Activated T-helper 1 cell treated with anti-CD3 and anti-CD28 coated beads, Interleukin-12 subunit alpha, Interleukin-12 subunit beta, Interleukin-2, Interleukin-4 antibody, amounts not matched to agents 30 ng/mL and 10 ng/mL and 1 ng/mL, durations not matched to agents 14 hours and 24 hours and 36 hours (primary cell): ENCODE measurements around the gene RIPOR1. TPM values are rescaled to one million over a fixed set of nuclear protein-coding genes. Genes with fewer than 3 reads are reported as not detected.
A peak's percentile ranks its signal among the peaks of the same experiment; 100 is the strongest.

Source experiments
- DNase-seq: peaks from one replicate; pipeline ENCODE4 v3.0.0; 2021; ENCODE audit warnings: low spot score
- H3K27ac Mint-ChIP-seq: one replicate; pipeline ENCODE4 v1.8.0; 2021; ENCODE audit warnings: mild to moderate bottlenecking, mixed read lengths
- H3K27me3 Mint-ChIP-seq: one replicate; pipeline ENCODE4 v1.8.0; 2022; ENCODE audit warnings: mild to moderate bottlenecking, moderate library complexity, mixed read lengths; ENCODE audit not compliant: insufficient read depth
- H3K36me3 Mint-ChIP-seq: one replicate; pipeline ENCODE4 v1.8.0; 2021; ENCODE audit warnings: low read depth, mixed read lengths
- H3K4me1 Mint-ChIP-seq: one replicate; pipeline ENCODE4 v1.8.0; 2021; ENCODE audit warnings: low read depth, mixed read lengths
- H3K4me3 Mint-ChIP-seq: one replicate; pipeline ENCODE4 v1.8.0; 2021; ENCODE audit warnings: mild to moderate bottlenecking, moderate library complexity, mixed read lengths
- H3K9me3 Mint-ChIP-seq: one replicate; pipeline ENCODE4 v1.8.0; 2021; ENCODE audit warnings: mixed read lengths
- intact Hi-C: fragments of 100-400 bp; cut with micrococcal nuclease; formaldehyde crosslinking; loops from one replicate; pipeline ENCODE4 v1.15.1; 2024
- total RNA-seq: library from RNA; stranded (reverse); gene quantifications from 2 replicates; pipeline ENCODE4 v1.2.3, GENCODE V29; 2022

RIPOR1 gene
- total RNA-seq, 1 donor from 2014 or later: 27.1 TPM

DNA sequence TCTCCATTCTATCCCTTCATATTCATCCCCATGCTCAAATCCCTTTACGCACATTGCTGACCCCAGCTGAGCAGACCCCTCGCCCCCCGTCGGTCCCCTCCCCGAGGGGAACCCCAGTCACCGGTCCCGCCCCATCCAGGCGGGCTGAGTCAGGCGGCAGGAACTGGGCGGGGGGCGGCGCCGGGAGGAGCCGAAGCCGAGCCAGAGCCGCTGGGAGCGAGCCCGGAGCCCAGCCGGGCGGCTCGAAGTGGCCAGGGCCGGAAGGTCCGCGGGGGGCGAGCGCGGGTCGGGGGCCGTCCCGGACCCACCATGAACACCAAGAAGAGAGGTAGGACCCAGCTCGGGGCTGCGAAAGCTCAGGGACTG lies 8.6 kb downstream of the RIPOR1 start:
- peaks cover 19% of the 10 kb centered on the region for H3K27me3 Mint-ChIP-seq
- peak overlapping the region; percentile 83 for H3K4me3 Mint-ChIP-seq
- H3K27ac Mint-ChIP-seq: peak overlapping the region; percentile 49
- intact Hi-C loops: loop anchor here (1.0 kb wide), 2 partner anchors 9 to 16 kb away; partner anchors contain the start of gene RIPOR1
- peak; percentile 52 for DNase-seq
- H3K36me3 Mint-ChIP-seq: peaks cover 9% of the 10 kb centered on the region
- peaks cover 36% of the 10 kb centered on the region for H3K4me1 Mint-ChIP-seq
- H3K9me3 Mint-ChIP-seq: no peaks in the 10 kb centered on the region

DNA sequence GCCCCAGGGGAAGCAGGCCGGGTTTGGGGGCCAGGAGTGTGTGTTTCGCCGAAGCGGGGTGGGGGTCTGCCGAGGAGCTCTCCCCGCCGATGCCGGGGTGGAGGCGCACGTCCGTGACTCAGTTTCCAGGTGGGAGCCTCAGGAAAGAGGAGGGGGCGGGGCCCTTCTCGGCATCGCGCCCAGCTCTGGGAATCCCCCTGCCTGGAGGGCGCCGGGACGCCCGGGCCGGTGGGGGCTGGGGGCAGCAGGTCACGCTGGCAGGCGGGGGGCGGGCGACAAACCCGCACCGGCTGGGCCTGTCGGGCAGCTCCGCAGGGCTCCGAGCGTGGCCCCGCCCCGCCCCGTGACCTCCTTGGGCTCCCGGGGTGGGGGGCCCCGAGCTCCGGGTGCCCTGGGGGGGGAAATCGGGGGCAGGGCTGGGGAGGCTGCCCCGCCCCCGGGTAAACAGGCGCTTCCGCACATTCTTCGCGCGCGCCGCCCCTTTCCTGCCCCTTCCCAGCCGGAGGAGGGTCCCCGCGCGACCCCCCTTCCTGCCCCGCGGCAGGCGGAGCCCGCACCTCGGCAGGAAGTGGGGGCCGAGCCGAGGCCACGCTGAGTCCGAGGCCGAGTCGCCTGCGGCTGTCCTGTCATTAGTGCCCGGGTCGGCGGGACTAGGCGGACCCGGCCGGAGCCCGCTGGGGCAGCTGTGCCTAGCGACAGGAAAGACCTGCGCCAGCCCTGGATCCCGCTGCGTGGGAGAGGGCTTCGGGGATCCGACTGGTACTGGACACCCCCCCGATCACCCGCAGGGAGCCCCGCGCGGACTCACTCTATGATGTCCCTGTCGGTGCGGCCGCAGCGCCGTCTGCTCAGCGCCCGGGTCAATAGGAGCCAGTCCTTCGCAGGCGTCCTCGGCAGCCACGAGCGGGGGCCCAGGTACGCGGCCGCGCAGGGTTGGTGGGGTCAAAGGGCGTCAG lies 9.3 kb downstream of the RIPOR1 start:
- intact Hi-C loops: loop anchor here (1.0 kb wide), 2 partner anchors 10 to 17 kb away; partner anchors contain the start of gene RIPOR1
- Mint-ChIP-seq H3K9me3 (no peaks in the 10 kb centered on the region), H3K36me3 (peaks cover 13% of the 10 kb centered on the region), H3K4me1 (peaks cover 41% of the 10 kb centered on the region), H3K27me3 (peaks cover 19% of the 10 kb centered on the region), H3K4me3 (peak overlapping the region; percentile 83), H3K27ac (no peak overlapping the region)
- peak; percentile 59 for DNase-seq

DNA sequence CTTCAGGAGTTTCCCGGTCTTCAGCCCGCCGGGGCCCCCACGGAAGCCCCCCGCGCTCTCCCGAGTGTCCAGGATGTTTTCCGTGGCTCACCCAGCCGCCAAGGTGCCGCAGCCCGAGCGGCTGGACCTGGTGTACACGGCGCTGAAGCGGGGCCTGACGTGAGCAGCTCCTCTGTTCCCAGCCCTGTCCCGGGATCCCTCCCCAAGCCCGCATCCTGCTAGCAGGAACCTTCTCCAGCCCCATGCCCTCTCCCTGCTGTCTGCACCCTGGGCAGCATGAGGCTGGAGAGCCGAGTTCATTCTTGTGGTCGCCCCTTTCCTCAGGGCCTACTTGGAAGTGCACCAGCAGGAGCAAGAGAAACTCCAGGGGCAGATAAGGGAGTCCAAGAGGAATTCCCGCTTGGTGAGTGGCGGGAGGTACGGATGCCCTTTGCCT lies 10.1 kb downstream of the RIPOR1 start:
- peaks cover 13% of the 10 kb centered on the region for H3K36me3 Mint-ChIP-seq
- no peak overlapping the region for H3K27ac Mint-ChIP-seq
- intact Hi-C loops: no loop called here
- DNase-seq: no peak
- H3K4me3 Mint-ChIP-seq: peak overlapping the region; percentile 78
- H3K4me1 Mint-ChIP-seq: peaks cover 41% of the 10 kb centered on the region
- H3K9me3 Mint-ChIP-seq: no peaks in the 10 kb centered on the region
- peaks cover 14% of the 10 kb centered on the region for H3K27me3 Mint-ChIP-seq

DNA sequence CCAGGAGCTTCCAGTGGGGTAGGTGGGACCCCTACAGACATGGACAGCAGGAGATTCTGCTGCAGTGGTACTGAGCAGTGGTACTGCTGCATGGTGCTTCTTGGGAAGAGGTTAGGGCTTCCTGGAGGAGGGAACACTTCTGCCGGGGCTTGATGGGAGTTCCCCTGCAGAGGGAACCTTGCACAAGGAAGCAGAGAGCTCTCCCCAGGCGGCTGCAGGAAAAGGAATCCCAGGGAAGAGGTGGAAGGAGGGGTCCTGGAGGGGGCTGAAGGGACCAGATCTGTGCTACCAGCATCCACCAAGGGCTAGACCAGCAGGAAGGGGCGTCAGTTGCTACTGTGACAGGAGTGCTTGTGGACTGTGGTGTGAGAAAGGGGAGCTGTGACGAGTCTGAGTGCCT lies 10.6 kb downstream of the RIPOR1 start:
- Mint-ChIP-seq H3K4me3 (peak overlapping the region; percentile 78), H3K4me1 (peaks cover 44% of the 10 kb centered on the region), H3K36me3 (peaks cover 13% of the 10 kb centered on the region), H3K27me3 (peaks cover 14% of the 10 kb centered on the region), H3K27ac (peak overlapping the region; percentile 16), H3K9me3 (no peaks in the 10 kb centered on the region)
- DNase-seq: no peak
- intact Hi-C loops: no loop called here

DNA sequence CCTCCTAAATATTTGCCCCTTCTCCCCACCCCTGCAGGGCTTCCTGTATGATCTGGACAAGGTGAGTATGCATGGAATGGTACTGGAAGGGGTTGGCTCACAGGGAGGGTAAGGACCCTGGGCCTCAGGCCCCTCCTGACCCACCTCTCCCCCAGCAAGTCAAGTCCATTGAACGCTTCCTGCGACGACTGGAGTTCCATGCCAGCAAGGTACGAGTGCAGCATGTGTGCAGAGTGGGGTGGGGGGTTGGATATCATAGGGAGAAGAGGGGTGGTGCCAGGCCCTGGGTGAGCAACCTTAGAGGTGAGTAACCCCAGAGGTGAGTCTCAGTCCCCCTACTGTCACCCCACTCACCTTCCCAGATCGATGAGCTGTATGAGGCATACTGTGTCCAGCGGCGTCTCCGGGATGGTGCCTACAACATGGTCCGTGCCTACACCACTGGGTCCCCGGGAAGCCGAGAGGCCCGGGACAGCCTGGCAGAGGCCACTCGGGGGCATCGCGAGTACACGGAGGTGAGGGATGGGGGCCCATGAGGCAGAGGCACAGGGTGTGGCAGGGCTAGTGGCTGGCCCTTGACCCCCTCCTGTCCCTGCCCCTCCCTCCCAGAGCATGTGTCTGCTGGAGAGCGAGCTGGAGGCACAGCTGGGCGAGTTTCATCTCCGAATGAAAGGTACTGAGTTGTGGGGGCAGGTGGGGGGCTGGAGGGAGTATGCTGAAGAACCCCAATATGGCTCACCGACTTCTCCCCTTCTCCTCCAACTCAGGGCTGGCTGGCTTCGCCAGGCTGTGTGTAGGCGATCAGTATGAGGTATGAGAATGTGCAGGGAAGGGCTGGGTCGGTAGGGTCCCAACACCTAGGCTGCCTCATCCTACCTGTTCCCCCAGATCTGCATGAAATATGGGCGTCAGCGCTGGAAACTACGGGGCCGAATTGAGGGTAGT lies 11.3 kb downstream of the RIPOR1 start:
- Mint-ChIP-seq H3K9me3 (no peaks in the 10 kb centered on the region), H3K27me3 (peaks cover 14% of the 10 kb centered on the region), H3K36me3 (peaks cover 13% of the 10 kb centered on the region), H3K4me1 (peaks cover 47% of the 10 kb centered on the region), H3K4me3 (peak overlapping the region; percentile 78), H3K27ac (no peak overlapping the region)
- intact Hi-C loops: no loop called here
- no peak for DNase-seq

DNA sequence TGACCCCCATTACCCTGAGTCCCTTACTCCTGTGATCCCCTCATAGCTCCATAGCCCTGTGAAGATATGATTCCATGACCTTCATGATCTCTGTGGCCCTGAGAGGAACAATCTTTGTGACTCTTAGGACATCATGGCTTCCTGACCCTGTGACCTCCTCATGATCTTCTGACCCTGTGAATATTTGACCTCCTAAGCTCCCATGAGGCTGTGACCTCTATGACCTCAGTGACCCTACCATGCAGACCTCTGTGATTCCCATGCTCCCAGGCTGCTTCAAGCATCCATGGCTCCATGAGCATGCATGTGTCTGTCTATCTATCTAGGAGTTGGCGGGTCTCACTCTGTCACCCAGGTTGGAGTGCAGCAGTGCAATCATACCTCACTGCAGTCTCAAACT lies 12.1 kb downstream of the RIPOR1 start:
- peak overlapping the region; percentile 13 for H3K27ac Mint-ChIP-seq

DNA sequence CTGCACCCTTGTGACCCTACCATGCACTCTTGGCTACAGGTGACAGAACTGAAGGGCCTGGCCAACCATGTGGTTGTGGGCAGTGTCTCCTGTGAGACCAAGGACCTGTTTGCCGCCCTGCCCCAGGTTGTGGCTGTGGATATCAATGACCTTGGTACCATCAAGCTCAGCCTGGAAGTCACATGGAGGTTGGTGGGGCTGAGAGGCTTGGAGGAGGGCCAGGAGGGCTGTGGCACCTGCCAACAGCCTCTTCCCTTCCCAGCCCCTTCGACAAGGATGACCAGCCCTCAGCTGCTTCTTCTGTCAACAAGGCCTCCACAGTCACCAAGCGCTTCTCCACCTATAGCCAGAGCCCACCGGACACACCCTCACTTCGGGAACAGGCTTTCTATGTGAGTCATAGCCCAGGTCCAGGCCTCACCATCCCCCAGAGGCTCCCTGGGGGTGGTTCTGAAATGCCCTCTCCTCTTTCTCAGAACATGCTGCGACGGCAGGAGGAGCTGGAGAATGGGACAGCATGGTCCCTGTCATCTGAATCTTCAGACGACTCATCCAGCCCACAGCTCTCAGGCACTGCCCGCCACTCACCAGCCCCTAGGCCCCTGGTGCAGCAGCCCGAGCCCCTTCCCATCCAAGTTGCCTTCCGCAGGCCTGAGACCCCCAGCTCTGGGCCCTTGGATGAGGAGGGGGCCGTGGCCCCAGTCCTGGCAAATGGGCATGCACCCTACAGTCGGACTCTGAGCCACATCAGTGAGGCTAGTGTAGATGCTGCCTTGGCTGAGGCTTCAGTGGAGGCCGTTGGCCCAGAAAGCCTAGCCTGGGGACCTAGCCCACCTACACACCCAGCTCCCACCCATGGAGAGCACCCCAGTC lies 13.0 kb downstream of the RIPOR1 start:
- Mint-ChIP-seq H3K4me3 (no peak overlapping the region), H3K36me3 (peaks cover 15% of the 10 kb centered on the region), H3K9me3 (no peaks in the 10 kb centered on the region), H3K4me1 (peaks cover 32% of the 10 kb centered on the region), H3K27me3 (peaks cover 4% of the 10 kb centered on the region), H3K27ac (no peak overlapping the region)
- intact Hi-C loops: loop anchor here (1.0 kb wide), 2 partner anchors 20 to 21 kb away; partner anchors contain the start of gene CTCF
- DNase-seq: no peak

More for the DNA sequence above, 12.1 kb downstream of the RIPOR1 start:
- no peak for DNase-seq
- peaks cover 12% of the 10 kb centered on the region for H3K27me3 Mint-ChIP-seq
- H3K4me1 Mint-ChIP-seq: peaks cover 39% of the 10 kb centered on the region
- intact Hi-C loops: no loop called here
- peak overlapping the region; percentile 13 for H3K4me3 Mint-ChIP-seq
- no peaks in the 10 kb centered on the region for H3K9me3 Mint-ChIP-seq
- peaks cover 13% of the 10 kb centered on the region for H3K36me3 Mint-ChIP-seq

DNA sequence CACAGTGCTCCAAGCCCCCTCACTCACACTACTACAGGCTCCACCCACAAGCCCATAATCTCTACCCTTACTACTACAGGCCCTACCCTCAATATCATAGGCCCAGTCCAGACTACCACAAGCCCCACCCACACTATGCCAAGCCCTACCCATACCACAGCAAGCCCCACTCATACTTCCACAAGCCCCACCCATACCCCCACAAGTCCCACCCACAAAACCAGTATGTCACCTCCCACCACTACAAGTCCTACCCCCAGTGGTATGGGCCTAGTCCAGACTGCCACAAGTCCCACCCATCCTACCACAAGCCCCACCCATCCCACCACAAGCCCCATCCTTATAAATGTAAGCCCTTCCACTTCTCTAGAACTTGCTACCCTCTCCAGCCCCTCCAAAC lies 13.8 kb downstream of the RIPOR1 start:
- intact Hi-C loops: loop anchor here (1.0 kb wide), 2 partner anchors 20 to 21 kb away; partner anchors contain the start of gene CTCF
- H3K36me3 Mint-ChIP-seq: peaks cover 16% of the 10 kb centered on the region
- H3K27me3 Mint-ChIP-seq: no peaks in the 10 kb centered on the region
- H3K9me3 Mint-ChIP-seq: no peaks in the 10 kb centered on the region
- H3K4me1 Mint-ChIP-seq: peaks cover 34% of the 10 kb centered on the region
- DNase-seq: peak; percentile 79
- H3K4me3 Mint-ChIP-seq: peak overlapping the region; percentile 13
- peak overlapping the region; percentile 23 for H3K27ac Mint-ChIP-seq

DNA sequence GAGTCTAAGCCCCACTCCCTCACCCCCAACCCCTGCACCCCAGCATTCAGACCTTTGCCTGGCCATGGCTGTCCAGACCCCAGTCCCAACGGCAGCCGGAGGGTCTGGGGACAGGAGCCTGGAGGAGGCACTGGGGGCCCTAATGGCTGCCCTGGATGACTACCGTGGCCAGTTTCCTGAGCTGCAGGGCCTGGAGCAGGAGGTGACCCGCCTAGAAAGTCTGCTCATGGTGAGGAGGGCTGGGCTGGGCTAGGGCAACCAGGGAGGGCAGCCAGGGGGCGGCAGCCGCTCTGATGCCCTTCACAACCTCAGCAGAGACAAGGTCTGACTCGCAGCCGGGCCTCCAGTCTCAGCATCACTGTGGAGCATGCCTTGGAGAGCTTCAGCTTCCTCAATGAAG lies 14.4 kb downstream of the RIPOR1 start:
- H3K4me3 Mint-ChIP-seq: no peak overlapping the region
- peaks cover 16% of the 10 kb centered on the region for H3K36me3 Mint-ChIP-seq
- intact Hi-C loops: no loop called here
- peaks cover 40% of the 10 kb centered on the region for H3K4me1 Mint-ChIP-seq
- DNase-seq: no peak
- H3K9me3 Mint-ChIP-seq: no peaks in the 10 kb centered on the region
- H3K27me3 Mint-ChIP-seq: no peaks in the 10 kb centered on the region
- H3K27ac Mint-ChIP-seq: peak overlapping the region; percentile 23

DNA sequence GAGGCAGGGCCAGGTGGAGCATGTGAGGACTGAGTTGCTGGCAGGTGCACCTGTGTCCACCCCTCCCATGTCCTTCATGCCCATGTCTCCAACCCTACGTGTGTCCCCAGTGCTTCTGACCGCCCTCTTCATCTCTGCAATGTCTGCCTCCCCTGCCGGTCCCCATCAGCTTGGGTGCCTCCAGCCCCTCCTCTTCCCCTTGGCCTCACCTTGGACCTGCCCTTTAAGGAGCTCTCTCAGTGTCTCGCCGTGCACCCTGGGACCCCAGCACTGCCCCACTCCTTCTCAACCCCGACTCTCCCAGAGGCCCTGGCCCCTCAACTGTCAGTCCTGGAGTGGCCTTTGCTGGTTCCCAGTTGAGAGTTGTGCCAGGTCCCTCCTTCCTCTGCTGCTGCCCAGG lies 15.0 kb downstream of the RIPOR1 start:
- no peak overlapping the region for H3K27ac Mint-ChIP-seq

DNA sequence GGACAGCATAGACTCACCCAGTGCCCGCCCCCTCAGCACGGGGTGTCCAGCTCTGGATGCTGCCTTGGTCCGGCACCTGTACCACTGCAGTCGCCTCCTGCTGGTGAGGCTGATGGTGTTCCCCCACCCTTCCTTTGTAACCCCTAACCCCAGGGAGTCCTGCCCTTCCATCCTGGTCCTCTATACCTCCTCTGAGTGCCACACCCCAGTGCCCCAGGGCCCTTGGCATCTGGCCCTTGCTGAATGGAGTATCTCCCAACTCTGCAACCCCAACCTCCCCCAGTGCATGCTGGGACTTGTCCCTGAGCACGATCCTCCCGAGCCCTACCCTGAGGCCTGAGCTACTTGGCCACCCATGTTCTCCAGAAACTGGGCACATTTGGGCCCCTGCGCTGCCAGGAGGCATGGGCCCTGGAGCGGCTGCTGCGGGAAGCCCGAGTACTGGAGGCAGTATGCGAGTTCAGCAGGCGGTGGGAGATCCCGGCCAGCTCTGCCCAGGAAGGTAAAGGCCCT lies 15.8 kb downstream of the RIPOR1 start:
- Mint-ChIP-seq H3K27ac (no peak overlapping the region), H3K36me3 (peaks cover 16% of the 10 kb centered on the region), H3K9me3 (no peaks in the 10 kb centered on the region), H3K27me3 (no peaks in the 10 kb centered on the region), H3K4me3 (no peak overlapping the region), H3K4me1 (peaks cover 40% of the 10 kb centered on the region)
- no peak for DNase-seq
- intact Hi-C loops: no loop called here

More for the DNA sequence above, 15.0 kb downstream of the RIPOR1 start:
- Mint-ChIP-seq H3K4me1 (peaks cover 44% of the 10 kb centered on the region), H3K9me3 (no peaks in the 10 kb centered on the region), H3K4me3 (no peak overlapping the region), H3K36me3 (peaks cover 16% of the 10 kb centered on the region), H3K27me3 (no peaks in the 10 kb centered on the region)
- DNase-seq: no peak
- intact Hi-C loops: no loop called here
